ENCODE results near the gene DIRAS1. TPM values are rescaled to one million over a fixed set of nuclear protein-coding genes. Genes with fewer than 3 reads are reported as not detected.

DIRAS1 gene
- total RNA-seq, 1 experiment from 2014 or later = 33.7 TPM

DNA sequence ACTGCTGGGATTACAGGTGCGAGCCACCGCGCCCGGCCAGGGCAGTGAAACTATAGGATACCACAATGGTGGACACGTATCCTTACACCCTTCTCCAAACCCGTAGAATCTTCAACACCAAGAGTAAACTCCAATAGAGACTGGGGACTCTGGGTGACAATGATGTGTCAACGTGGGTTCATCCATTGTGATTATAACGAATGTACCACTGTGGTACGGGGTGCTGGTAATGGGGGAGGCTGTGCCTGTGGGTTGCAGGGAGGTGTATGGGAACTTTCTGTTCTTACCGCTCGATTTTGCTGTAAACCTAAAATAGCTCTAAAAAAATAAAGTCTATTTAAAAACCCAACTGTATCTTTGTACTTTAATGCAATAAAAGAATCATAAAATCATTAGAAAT lies 30.3 kb downstream of the DIRAS1 start:
- H3K4me1 ChIP-seq (ENCODE audit: control insufficient read depth in 1 of 2, insufficient read depth in 2 of 2, low read length in 2 of 2) = no peaks in the 10 kb centered on the region
- no peaks in the 10 kb centered on the region for H3K9me3 ChIP-seq (ENCODE audit: control insufficient read depth in 1 of 2, insufficient read depth in 1 of 2, low read depth in 1 of 2, low read length in 2 of 2)
- ChIA-PET CTCF (no interaction called here), RAD21 (ENCODE audit: low non-redundant PET in 1 of 2, low total read pairs in 2 of 2, uncharacterized antibody in 2 of 2, unreplicated experiment in 2 of 2) (no interaction called here), POLR2A (no interaction called here)
- H3K27me3 ChIP-seq (ENCODE audit: insufficient read depth, low read length) = no peaks in the 10 kb centered on the region
- no peak overlapping the region for H3K27ac ChIP-seq (ENCODE audit: low read depth, low read length)
- no peaks in the 10 kb centered on the region for H3K9me2 ChIP-seq (ENCODE audit: insufficient read depth)
- no peaks in the 10 kb centered on the region for H3K79me2 ChIP-seq (ENCODE audit: insufficient read depth, low read length)
- no peak overlapping the region for H3K4me3 ChIP-seq (replicated peaks in 1 of 2; ENCODE audit: low read depth in 1 of 2, low read length in 2 of 2)
- H4K20me1 ChIP-seq (ENCODE audit: insufficient read depth) = no peaks in the 10 kb centered on the region
- ATAC-seq = no peak
- H3K4me2 ChIP-seq (ENCODE audit: low read length) = no peak overlapping the region
- intact Hi-C loops (cut with micrococcal nuclease) = no loop called here
- no peak overlapping the region for H2AFZ ChIP-seq (ENCODE audit: low read depth, low read length, poor library complexity, severe bottlenecking)
- no peak overlapping the region for H3K9ac ChIP-seq (ENCODE audit: low read length)
- no peak for DNase-seq (ENCODE audit: low read depth, low spot score)
- TF ChIP-seq CTCF (IDR thresholded peaks at IDR 0.05 in 2 of 3, conservative IDR thresholded peaks at IDR 0.05 in 1 of 3; ENCODE audit: borderline replicate concordance in 1 of 3, insufficient read depth in 1 of 3, low read depth in 2 of 3, low read length in 2 of 3) = no peak
- TF ChIP-seq FOSL1 (IDR thresholded peaks at IDR 0.05; ENCODE audit: low read depth) = no peak
- TF ChIP-seq ZNF274 (IDR thresholded peaks at IDR 0.05; ENCODE audit: low read depth, low read length) = no peak
- TF ChIP-seq ZBTB33 (IDR thresholded peaks at IDR 0.05; ENCODE audit: extremely low read depth, insufficient replicate concordance, low read length) = no peak
- TF ChIP-seq SIN3A (IDR thresholded peaks at IDR 0.05; ENCODE audit: low read depth) = no peak
- H3K36me3 ChIP-seq (ENCODE audit: control insufficient read depth in 1 of 2, insufficient read depth in 2 of 2, low read length in 2 of 2) = no peaks in the 10 kb centered on the region
- no TSS peak for BruUV-seq (replicated peaks)

GRCh38 chr19:2686360-2686759 lies 34.8 kb downstream of the DIRAS1 start:
- no TSS peak for BruUV-seq (replicated peaks)
- POLR2A ChIA-PET = no interaction called here
- no peaks in the 10 kb centered on the region for H3K9me2 ChIP-seq (ENCODE audit: insufficient read depth)

More at GRCh38 chr19:2686360-2686759, 34.8 kb downstream of the DIRAS1 start:
- RAD21 ChIA-PET (ENCODE audit: low non-redundant PET in 1 of 2, low total read pairs in 2 of 2, uncharacterized antibody in 2 of 2, unreplicated experiment in 2 of 2) = no interaction called here
- H3K36me3 ChIP-seq (ENCODE audit: control insufficient read depth in 1 of 2, insufficient read depth in 2 of 2, low read length in 2 of 2) = no peaks in the 10 kb centered on the region
- intact Hi-C loops (cut with micrococcal nuclease) = no loop called here
- no peak for ATAC-seq
- CTCF ChIA-PET = no interaction called here
- H3K4me1 ChIP-seq (ENCODE audit: control insufficient read depth in 1 of 2, insufficient read depth in 2 of 2, low read length in 2 of 2) = no peaks in the 10 kb centered on the region
- no peaks in the 10 kb centered on the region for H3K9me3 ChIP-seq (ENCODE audit: control insufficient read depth in 1 of 2, insufficient read depth in 1 of 2, low read depth in 1 of 2, low read length in 2 of 2)
- TF ChIP-seq YY1 (IDR thresholded peaks at IDR 0.05; ENCODE audit: extremely low read depth, insufficient replicate concordance, low read depth, low read length) = no peak
- TF ChIP-seq EZH2 (IDR thresholded peaks at IDR 0.05) = no peak
- no peak for TF ChIP-seq POLR2AphosphoS5 (IDR thresholded peaks at IDR 0.05; ENCODE audit: low read depth, low read length)
- no peak for TF ChIP-seq CEBPB (IDR thresholded peaks at IDR 0.05; ENCODE audit: low read depth)
- TF ChIP-seq SIN3A (IDR thresholded peaks at IDR 0.05; ENCODE audit: low read depth) = no peak
- H3K27ac ChIP-seq (ENCODE audit: low read depth, low read length) = no peak overlapping the region
- no peak overlapping the region for H3K4me3 ChIP-seq (replicated peaks in 1 of 2; ENCODE audit: low read depth in 1 of 2, low read length in 2 of 2)
- no peak for DNase-seq (ENCODE audit: low read depth, low spot score)
- no peak overlapping the region for H3K4me2 ChIP-seq (ENCODE audit: low read length)
- no peak overlapping the region for H2AFZ ChIP-seq (ENCODE audit: low read depth, low read length, poor library complexity, severe bottlenecking)
- H3K27me3 ChIP-seq (ENCODE audit: insufficient read depth, low read length) = no peaks in the 10 kb centered on the region
- H4K20me1 ChIP-seq (ENCODE audit: insufficient read depth) = no peaks in the 10 kb centered on the region
- H3K79me2 ChIP-seq (ENCODE audit: insufficient read depth, low read length) = no peaks in the 10 kb centered on the region
- H3K9ac ChIP-seq (ENCODE audit: low read length) = no peak overlapping the region
